Daoy (cell line): Measurements from ENCODE around the gene NLRC4. TPM values are rescaled to one million over a fixed set of nuclear protein-coding genes. Genes with fewer than 3 reads are reported as not detected.
"Not testable (repeated sequence)": the region's sequence is repeated elsewhere in the genome, so short reads cannot be mapped to it uniquely, and the experiment has no call there.

Experiments
- DNase-seq: peaks from one replicate; pipeline ENCODE4 v3.0.0-alpha.2; 2015; ENCODE audit warnings: low read depth
- total RNA-seq: library from RNA; depleted of rRNA; stranded (reverse); fragments of >200 nt; shearing (Covaris generic); gene quantifications from 2 replicates; pipeline ENCODE4 v1.2.3, GENCODE V29; 2014; rRNA removed

The NLRC4 gene, protein sequence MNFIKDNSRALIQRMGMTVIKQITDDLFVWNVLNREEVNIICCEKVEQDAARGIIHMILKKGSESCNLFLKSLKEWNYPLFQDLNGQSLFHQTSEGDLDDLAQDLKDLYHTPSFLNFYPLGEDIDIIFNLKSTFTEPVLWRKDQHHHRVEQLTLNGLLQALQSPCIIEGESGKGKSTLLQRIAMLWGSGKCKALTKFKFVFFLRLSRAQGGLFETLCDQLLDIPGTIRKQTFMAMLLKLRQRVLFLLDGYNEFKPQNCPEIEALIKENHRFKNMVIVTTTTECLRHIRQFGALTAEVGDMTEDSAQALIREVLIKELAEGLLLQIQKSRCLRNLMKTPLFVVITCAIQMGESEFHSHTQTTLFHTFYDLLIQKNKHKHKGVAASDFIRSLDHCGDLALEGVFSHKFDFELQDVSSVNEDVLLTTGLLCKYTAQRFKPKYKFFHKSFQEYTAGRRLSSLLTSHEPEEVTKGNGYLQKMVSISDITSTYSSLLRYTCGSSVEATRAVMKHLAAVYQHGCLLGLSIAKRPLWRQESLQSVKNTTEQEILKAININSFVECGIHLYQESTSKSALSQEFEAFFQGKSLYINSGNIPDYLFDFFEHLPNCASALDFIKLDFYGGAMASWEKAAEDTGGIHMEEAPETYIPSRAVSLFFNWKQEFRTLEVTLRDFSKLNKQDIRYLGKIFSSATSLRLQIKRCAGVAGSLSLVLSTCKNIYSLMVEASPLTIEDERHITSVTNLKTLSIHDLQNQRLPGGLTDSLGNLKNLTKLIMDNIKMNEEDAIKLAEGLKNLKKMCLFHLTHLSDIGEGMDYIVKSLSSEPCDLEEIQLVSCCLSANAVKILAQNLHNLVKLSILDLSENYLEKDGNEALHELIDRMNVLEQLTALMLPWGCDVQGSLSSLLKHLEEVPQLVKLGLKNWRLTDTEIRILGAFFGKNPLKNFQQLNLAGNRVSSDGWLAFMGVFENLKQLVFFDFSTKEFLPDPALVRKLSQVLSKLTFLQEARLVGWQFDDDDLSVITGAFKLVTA
- total RNA-seq: not detected in 2 replicates

DNA sequence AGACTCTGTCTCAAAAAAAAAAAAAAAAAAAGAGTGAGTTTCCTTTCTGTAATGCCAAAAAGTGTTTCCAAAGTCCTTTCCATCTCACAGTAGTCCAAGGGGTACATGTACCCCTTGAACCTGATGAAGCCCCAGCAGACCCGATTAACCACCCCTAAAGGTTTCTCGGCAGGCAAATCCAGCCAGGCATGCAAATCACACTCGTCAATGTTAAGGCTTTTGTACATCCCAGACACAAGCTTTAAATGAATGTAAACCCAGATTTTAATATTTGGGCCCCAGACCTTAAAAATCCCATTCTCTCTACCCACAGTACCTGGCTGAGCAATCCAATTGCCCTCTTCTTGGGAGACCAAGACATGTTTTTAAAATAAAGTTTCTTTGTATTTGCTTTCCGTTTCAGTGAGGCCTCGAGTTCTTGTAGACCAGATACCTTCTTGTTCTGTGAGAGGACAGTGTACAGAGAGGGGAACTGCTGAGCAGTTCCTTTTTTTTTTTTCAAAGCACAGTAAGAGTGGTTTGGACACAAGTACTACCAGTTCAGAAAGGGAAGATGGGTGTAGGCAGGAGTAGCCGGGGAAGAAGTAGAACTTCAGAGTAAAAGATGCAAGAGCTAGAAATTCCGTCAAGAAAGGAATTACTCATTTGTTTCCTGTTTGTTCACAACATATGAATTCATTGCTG lies at the start of gene NLRC4:
Gene NLRC4 (minus strand): TSS at position 465 of the 684 bp plus-strand sequence. CDS start 8,111 bp downstream, outside the sequence.
- no peak for DNase-seq

DNA sequence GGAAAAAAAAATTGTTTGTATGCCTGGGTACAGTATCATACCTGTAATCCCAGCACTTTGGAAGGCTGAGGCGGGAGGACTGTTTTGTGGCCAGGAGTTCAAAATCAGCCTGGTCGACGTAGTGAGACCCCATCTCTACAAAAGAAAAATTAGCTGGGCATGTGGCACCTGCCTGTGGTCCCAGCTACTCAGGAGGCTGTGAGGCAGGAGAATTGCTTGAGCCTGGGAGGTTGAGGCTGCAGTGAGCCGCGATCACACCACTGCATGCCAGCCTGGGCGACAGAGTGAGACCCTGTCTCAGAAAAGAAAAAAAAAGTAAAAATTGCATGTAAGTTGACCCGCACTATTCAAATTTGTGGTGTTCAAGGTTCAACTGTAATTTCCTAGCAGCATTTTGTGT lies 45.9 kb upstream of the NLRC4 start:
- DNase-seq: no peak

DNA sequence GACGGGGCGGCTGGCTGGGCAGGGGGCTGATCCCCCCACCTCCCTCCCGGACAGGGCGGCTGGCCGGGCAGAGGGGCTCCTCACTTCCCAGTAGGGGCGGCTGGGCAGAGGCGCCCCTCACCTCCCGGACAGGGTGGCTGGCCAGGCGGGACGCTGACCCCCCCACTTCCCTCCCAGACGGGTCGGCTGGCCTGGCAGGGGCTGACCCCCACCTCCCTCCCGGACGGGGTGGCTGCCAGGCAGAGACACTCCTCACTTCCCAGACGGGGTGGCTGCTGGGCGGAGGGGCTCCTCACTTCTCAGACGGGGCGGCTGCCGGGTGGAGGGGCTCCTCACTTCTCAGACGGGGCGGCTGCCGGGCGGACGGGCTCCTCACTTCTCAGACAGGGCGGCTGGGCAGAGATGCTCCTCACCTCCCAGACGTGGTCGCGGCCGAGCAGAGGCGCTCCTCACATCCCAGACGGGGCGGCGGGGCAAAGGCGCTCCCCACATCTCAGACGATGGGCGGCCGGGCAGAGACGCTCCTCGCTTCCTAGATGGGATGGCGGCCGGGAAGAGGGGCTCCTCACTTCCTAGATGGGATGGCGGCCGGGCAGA lies 29.4 kb upstream of the NLRC4 start:
- DNase-seq: not testable (repeated sequence)

DNA sequence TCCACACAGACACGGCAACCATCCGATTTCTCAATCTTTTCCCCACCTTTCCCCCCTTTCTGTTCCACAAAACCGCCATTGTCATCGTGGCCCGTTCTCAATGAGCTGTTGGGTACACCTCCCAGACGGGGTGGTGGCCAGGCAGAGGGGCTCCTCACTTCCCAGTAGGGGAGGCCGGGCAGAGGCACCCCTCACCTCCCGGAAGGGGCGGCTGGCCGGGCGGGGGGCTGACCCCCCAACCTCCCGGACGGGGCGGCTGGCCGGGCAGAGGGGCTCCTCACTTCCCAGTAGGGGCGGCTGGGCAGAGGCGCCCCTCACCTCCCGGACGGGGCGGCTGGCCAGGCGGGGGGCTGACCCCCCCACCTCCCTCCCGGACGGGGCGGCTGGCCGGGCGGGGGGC lies 28.8 kb upstream of the NLRC4 start:
- DNase-seq: not testable (repeated sequence)

- DNase-seq: no peak
These were observed 27.1 kb upstream of the NLRC4 start for GRCh38 chr2:32291746-32292145.

DNA sequence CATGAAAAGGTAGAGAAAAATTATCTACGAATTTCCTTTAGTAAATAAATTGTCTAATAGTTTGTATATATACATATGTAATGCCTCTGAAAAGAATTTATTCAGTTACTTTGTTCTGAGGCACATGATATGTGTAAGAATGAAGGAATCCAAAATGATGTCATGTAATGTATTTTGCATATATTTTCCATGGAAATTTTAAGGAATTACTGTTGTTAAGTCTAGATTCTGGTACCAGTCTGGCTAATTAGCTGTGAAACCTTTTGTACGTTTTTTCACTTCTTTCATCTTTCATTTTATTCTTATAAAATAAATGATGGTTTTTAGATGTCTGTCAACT lies 25.3 kb upstream of the NLRC4 start:
- no peak for DNase-seq

DNA sequence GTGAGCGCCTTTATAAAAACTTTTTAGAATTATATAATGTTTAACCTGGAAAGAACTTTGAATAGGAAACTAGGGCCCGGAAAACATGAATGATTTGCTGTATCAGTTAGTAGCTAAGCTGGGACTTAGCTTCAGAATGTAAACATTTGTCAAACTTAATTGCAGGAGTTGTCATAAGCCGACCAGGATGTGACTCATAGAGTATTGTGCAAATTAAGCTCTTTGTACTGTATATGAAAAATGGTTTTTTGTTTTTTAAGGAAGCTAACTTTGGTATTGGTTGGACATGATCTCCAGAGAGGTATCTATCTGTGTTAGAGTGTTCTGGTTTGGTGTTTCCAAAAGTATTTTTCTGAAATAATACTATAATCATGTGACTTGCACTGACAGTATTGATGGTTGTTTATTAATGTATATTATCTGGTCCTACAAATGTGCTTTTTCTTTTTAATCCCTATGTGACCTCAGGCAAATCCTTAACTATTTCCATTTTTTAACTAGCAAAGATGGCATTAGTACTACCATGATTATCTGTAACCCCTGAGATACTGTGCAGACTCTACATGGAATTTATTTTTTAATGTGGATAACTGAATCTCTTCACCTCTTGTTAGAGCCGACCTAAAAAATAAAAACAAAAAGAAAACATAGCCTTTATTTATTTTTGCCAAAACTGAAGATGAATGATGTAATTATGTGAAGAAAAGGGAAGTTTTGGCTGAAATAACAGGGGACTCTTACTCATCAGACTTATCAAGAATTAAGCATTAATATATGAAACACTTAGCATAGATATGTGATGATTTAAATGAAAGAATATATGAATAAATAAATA lies 24.7 kb upstream of the NLRC4 start:
- peak; percentile 58 for DNase-seq

- DNase-seq: no peak
These were observed 19.6 kb upstream of the NLRC4 start for GRCh38 chr2:32284321-32284720.

- no peak for DNase-seq
These were observed 13.8 kb upstream of the NLRC4 start for GRCh38 chr2:32278478-32278853.

- DNase-seq: peak; percentile 91
These were observed 13.2 kb upstream of the NLRC4 start, which contains the start of gene YIPF4 for GRCh38 chr2:32277674-32278477. YIPF4 (plus strand) TSS chr2:32277904; CDS start chr2:32278156, 252 bp downstream.

DNA sequence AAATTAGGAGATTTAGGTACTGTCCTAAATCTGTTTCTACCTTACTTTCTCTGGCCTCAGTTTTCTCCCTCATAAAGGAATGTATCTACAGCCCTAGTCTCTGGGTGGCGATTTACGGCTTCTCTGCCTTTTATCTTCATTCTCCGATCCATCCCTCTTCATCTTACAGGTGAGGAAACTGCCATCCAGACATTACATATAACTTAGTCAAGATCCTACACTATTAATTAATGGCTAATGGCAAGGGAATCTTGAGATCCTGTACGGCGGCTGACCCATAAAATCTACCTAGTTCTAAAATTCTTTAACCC lies 12.6 kb upstream of the NLRC4 start:
- DNase-seq: no peak

GRCh38 chr2:32275790-32276189 lies 11.1 kb upstream of the NLRC4 start:
- DNase-seq: not testable (repeated sequence)

GRCh38 chr2:32274289-32274688 lies 9.6 kb upstream of the NLRC4 start:
- no peak for DNase-seq

DNA sequence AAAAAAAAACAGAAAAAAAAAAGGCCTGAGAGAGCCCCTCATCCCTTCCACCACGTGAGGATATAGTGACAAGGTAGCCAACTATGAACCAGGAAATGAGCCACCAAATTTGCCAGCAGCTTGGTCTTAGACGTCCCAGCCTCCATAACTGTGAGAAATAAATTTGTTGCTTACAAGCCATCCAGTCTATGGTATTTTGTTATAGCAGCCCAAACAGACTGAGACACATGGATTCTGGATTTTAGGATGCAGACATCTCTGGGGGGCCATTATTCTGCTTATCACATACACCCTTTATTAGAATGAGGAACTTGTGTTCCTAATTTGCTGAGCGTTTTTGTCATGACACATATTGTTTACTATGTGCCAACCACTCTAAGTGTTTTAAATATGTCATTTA lies 7.6 kb upstream of the NLRC4 start:
- DNase-seq: no peak

DNA sequence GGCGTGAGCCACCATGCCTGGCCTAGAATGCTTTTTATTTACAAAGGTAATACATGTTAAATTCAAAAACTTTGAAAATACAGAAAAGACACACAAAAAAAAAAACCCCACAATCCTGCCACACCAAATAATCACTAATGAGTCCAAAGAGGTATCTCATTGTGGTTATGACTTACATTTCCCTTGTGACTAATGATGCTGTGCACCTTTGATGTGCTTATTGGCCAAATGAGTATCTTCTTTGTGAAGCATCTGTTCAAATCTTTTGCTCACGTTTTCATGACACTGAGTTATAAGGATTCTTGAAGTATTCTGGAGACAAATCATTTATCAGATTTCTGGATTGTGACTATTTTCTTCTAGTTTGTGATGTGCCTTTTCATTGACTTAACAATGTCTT lies 6.4 kb upstream of the NLRC4 start:
- no peak for DNase-seq

DNA sequence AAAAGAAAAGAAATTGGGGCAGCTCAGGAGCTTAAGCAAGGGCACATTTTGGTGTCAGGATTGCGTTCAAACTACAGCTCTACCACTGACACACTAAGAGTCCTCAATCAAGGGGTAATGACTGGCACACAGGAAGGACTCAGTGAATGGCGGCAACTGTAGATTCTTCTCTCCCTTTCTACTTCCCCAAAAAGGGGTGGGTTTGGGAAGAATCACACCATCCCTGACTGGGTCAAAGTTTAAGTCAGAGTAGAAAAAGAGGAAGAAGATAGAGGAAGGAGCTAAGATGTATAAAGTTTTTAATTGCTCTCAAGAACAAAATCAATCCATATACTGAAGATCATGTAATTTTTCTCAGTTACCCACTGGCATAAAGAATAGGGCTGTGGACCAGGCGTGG lies 2.6 kb downstream of the NLRC4 start:
- DNase-seq: no peak

DNA sequence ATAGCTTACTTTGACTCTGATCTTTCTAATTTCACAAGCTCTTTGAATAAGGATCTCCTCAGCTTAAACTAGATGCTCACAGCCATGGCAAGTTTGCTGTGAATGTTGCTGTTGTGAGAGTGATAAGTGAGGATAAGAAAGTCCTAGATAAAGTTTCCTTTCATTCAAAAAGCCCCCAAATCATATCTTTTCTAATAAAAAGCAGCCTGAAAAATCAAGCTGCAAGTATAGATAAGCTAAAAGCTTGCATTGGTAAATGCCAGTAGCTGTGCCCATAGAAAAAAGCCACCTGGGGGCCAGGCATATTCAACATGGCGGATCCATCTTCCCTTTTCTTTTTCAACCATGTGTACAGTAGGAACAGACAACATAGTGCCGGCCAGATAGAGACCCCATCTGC lies 4.3 kb downstream of the NLRC4 start:
- no peak for DNase-seq

DNA sequence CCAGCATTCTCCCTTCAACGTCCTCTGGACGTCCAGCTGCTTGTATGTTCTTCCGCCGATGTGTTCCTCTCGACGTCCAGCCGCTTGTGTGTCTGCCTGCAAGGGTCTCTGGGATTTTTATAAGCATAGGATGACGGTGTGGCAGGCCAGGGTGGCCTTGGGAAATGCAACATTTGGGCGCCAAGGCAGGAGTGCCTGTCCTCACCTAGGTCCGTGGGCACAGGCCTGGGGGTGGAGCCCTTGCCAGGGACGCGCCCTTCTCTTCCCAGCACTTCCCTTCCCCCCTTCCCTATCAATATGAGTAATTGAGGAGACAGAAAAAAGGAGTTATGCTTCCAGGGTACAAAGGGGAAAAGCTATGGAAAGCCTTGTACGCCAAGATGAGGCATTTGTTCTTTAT lies 6.4 kb downstream of the NLRC4 start:
- no peak for DNase-seq

GRCh38 chr2:32250290-32250689 lies 14.4 kb downstream of the NLRC4 start:
- no peak for DNase-seq

- DNase-seq: no peak
These were observed 14.9 kb downstream of the NLRC4 start for GRCh38 chr2:32249731-32250236.
